GM19351 (cell line): ENCODE measurements around the gene SPATA16.
A peak's percentile ranks its signal among the peaks of the same experiment; 100 is the strongest.
"Not testable (repeated sequence)": the region's sequence is repeated elsewhere in the genome, so short reads cannot be mapped to it uniquely, and the experiment has no call there.

Source experiments
- ATAC-seq: cut with Tn5 transposase; IDR thresholded peaks from one replicate; pipeline ENCODE4 v1.9.1; 2021; ENCODE audit warnings: mild to moderate bottlenecking, moderate library complexity; ENCODE audit not compliant: unreplicated experiment

Gene SPATA16

GRCh38 chr3:172892158-172892557 is 248.9 kb downstream of the SPATA16 start:
- no peak for ATAC-seq

GRCh38 chr3:172885704-172886103 is 255.3 kb downstream of the SPATA16 start:
- ATAC-seq, result no peak

GRCh38 chr3:172882563-172882962 is 258.5 kb downstream of the SPATA16 start:
- ATAC-seq, result no peak

DNA sequence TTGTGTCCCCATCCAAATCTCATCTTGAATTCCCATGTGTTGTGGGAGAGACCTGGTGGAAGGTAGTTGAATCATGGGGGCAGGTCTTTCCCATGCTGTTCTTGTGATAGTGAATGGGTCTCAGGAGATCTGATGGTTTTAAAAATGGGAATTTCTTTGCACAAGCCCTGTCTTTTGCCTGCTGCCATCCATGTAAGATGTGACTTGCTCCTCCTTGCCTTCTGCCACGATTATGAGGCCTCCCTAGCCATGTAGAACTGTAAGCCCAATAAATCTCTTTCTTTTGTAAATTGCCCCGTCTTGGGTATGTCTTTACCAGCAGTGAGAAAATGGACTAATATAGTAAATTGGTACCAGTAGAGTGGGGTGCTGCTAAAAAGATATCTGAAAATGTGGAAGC is 261.7 kb downstream of the SPATA16 start:
- ATAC-seq, result not testable (repeated sequence)

GRCh38 chr3:172877011-172877410 is 264.0 kb downstream of the SPATA16 start:
- ATAC-seq, result no peak

- no peak for ATAC-seq
Measured at GRCh38 chr3:172876297-172876696, 264.7 kb downstream of the SPATA16 start.

DNA sequence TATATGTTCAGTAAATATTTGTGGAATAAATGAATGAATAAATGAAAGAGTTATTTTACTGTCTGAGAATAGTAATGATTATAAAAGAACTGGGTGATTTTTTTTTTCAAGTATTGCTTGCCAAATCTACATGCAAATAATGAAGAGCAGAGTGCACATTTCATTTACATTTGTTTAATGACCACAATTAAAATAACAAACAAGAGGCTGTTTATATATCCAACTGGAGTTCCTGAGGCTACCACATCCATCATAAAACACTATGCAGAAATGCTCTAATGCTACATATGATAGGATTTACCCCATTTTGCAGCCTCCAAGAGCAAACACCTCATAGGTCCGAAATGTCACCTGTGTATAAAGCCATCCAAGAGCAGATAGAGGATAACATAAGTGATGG is 266.0 kb downstream of the SPATA16 start:
- ATAC-seq, result no peak

DNA sequence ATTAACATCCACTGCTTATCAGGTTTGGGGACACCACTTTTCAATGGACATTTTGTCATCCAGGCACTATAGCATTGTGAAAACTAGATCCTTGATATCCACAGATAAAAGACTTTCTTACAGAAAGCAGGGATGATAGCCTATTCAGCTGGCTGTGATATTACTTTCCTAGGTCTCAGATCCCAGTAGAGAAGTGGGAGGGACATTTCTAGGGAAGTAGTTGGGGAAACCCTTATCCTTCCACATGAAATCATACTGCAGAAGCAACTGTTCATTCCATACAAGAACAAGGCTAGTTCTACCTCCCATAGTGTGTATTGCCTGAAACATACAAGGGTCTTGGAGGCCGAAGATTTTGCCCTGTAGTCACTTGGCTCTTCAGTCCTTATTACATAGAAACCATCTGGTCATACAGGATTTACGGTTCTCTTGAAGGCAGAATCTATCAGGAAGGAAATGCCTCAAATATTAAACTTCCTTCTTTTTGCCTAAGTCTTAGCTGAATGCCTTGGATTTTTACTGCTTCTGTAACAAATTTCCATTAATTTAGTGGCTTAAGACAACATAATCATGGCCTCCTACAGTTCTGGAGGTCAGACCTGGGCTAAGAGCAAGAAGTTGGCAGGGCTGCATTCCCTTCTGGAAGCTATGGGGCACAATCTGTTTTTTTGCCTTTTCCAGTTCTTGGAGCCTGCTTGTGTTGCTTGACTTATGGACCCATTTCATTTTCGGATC is 271.1 kb downstream of the SPATA16 start:
- no peak for ATAC-seq

GRCh38 chr3:172869368-172869771 is 271.7 kb downstream of the SPATA16 start:
- no peak for ATAC-seq

GRCh38 chr3:172868582-172869200 is 272.3 kb downstream of the SPATA16 start:
- no peak for ATAC-seq

GRCh38 chr3:172866726-172867350 is 274.2 kb downstream of the SPATA16 start:
- ATAC-seq, result not testable (repeated sequence)

GRCh38 chr3:172859041-172859440 is 282.0 kb downstream of the SPATA16 start:
- no peak for ATAC-seq

DNA sequence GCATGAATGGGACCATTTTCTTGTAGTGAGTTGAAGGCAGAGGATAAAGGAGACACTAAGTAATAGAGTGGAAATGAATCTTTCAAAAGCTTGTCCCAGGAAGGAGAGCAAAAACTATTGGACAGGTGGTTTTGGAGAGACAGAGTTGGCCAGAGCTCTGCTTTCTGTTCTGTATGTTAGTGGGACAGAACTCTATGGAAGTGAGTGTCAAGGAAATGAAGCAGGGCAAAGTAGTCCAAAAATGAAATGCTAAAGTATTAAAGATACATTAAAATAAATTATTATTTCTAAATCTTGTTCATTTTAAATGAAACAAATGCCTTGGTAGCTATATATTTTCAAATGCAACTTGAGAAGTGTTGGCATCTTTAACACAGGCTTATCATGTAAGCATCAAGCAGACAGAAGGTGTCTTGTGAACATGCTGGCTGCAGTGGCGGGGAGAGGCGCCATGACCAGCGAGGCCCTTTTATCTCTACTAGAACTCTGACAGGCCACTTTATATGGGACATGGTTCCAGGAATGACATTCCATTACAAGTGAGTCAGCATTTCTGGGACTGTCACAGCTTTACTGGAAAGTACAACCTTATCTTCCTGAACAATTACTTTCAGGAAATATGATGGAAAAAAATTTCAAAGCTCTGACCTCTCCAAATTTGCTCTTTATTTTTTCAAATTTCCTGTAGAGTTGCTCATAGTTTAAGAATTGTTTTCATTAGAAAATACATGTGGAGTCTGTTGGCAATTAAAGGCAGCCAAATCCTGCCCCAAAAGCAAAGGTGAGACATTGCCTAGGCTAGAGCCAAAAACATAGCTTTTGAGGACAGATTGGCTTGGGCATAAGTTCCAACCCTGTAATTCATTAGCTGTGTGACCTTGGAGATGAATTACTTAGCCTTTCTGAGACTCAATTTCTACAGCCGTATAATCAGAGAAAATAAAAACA is 284.0 kb downstream of the SPATA16 start:
- no peak for ATAC-seq

DNA sequence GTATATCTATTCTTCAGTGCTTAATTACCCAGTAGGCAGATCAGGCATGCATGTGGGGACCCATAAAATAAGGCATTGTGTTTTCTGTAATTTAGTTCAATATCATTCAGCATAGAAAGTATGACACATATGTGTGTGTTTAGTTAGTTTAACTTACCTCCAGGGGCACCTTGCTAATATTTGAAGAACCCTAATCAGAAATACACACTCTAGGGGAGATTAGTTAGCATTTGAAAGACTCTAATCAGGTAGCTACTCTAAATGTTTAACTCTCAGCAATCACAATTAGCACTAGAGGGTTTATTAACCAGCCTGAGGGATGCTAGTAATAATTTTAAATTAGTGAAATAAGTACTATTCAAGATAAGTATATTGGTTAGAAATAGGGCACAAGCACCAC is 286.0 kb downstream of the SPATA16 start:
- ATAC-seq, result no peak

- ATAC-seq, result no peak
Measured at GRCh38 chr3:172853921-172854666, 286.9 kb downstream of the SPATA16 start.

DNA sequence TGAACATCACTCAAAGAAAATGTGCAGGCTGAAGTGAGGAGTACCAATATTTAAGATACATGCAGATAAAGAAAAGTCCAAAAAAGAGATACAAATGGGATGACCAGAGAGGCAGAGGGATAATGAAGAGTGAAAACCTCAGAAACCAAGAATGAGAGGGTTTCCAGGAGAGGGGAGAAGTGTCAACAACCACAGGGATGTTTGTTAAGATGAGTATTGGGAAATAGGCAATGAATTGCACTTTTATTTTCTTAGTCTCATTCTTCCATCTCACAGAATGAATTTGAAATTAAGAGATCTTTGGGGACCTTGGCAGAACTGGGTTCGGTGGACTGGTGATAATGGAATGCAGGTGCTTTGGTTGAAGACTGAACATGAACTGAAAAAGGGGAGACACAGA is 288.0 kb downstream of the SPATA16 start:
- ATAC-seq, result no peak

DNA sequence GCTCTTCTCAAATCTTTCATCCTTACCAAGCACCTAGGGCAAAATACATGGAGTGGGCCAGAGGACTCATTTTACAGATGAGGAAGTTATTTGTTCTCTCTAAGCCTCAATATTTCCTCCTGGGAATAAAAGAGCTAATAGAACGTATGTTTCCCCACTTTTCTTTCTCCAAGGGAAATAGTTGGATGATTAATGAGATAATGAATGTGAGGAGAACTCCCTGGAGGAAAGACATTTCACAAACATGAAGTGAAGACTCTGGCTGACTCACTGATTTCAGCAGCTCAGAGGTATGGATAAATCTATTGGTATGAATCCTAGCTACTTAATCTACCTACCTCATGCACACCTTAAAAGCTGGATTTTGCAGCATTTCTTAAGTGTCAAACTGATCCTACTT is 292.1 kb downstream of the SPATA16 start:
- no peak for ATAC-seq

DNA sequence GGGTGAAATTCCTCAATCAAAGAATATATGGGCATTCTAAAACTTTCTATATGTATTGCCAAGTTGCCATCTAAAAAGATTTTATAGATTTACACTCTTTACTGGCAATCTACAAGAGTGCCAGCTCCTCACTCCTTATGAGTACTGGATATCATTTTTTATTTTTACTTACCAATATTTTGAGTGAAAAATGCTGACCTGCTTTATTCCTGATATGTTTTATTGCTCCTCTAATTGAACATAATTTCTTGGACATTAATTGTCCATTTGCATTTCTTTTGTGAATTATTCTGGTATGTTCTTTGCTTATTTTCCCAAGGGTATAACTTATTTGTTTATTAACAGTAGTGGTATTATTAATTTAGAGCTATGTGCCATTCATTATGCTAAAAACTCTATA is 293.7 kb downstream of the SPATA16 start:
- no peak for ATAC-seq

DNA sequence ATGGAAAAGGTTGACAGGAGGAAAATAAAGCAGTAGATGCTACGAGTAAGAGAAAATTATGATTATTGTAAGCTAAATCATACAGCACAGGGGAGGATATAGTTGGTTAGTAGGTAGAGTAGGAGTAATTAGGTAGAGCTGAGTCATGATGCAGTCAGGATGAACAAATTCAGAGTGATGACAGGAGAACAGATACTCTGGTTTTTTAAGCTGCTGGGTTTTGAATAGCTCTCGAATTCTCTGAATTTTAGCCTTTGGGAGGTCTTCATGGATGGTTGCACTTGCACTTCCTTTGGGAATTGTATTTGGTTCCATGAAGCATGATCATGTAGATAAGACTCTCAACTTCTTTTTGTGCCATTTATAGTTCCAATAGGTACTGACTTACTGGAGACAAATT is 294.3 kb downstream of the SPATA16 start:
- ATAC-seq, result no peak

DNA sequence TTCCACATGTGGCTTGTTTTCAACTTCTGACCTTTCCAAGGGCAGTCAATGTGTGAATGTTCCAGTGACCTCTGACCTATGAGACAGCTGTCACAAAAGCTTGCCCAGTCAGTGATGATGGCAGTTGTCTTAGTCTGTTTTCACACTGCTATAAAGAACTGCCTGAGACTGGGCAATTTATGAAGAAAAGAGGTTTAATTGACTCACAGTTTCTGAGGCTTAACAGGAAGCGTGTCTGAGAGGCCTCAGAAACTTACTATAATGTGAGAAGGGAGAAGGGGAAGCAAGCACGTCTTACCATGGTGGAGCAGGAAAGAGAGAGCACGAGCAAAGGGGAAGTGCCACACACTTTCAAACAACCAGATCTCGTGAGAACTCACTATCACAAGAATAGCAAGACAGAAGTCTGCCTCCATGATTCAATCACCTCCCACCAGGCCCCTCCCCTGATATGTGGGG is 294.9 kb downstream of the SPATA16 start:
- peak; percentile 90 for ATAC-seq
